Glutamatergic neuron (in vitro differentiated cells): ENCODE results near the gene BLM. TPM values are rescaled to one million over a fixed set of nuclear protein-coding genes. Genes with fewer than 3 reads are reported as not detected.

Source experiments
- DNase-seq: peaks from one replicate; pipeline ENCODE4 v3.0.0; 2022
- H3K27ac Mint-ChIP-seq: one replicate; pipeline ENCODE4 v1.8.0; 2020; ENCODE audit warnings: mild to moderate bottlenecking, mixed read lengths, inconsistent platforms; ENCODE audit not compliant: unreplicated experiment
- H3K27me3 Mint-ChIP-seq: one replicate; pipeline ENCODE4 v1.8.0; 2020; ENCODE audit warnings: mild to moderate bottlenecking, moderate library complexity, mixed read lengths, inconsistent platforms; ENCODE audit not compliant: unreplicated experiment
- H3K36me3 Mint-ChIP-seq: one replicate; pipeline ENCODE4 v1.8.0; 2020; ENCODE audit warnings: mild to moderate bottlenecking, mixed read lengths, inconsistent platforms; ENCODE audit not compliant: unreplicated experiment
- H3K4me1 Mint-ChIP-seq: one replicate; pipeline ENCODE4 v1.8.0; 2020; ENCODE audit warnings: mild to moderate bottlenecking, low read depth, mixed read lengths, inconsistent platforms; ENCODE audit not compliant: unreplicated experiment
- H3K4me3 Mint-ChIP-seq: one replicate; pipeline ENCODE4 v1.8.0; 2020; ENCODE audit warnings: mild to moderate bottlenecking, mixed read lengths, inconsistent platforms; ENCODE audit not compliant: unreplicated experiment
- H3K9me3 Mint-ChIP-seq: one replicate; pipeline ENCODE4 v1.8.0; 2020; ENCODE audit warnings: mild to moderate bottlenecking, moderate library complexity, mixed read lengths, inconsistent platforms; ENCODE audit not compliant: unreplicated experiment
- CTCF ChIP-seq: fragments of 200-600 bp; sonication (generic); IDR thresholded peaks from one replicate; pipeline ENCODE4 v1.5.0; 2021; ENCODE audit not compliant: partially characterized antibody, unreplicated experiment
- total RNA-seq: library from RNA; stranded (reverse); fragmentation: NEBNext Ultra II Directional; extraction: Animal tissue kit (Norgen Biotek cat#: 25700); gene quantifications from one replicate; pipeline ENCODE4 v1.2.1, GENCODE V29; 2021; ENCODE audit not compliant: unreplicated experiment

The BLM gene
- total RNA-seq, 1 donor from 2014 or later, result 5.4 TPM

DNA sequence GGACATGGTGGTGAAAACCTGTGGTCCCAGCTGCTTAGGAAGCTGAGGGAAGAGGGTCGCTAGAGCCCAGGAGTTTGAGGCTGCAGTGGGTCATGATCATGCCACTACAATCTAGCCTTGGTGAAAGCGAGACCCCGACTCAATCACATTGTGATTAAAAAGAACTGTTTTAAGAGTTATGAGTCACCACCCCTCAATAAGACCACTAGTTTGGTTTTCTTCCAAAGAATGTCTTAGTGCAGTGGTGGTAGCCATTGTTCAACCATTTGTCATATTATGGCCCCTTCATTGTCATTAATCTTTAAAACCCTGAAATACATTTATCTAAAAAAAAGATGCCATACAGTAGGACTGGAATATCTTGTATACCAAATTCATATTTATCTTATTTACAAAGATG lies 48.8 kb downstream of the BLM start:
- no peak overlapping the region for H3K4me3 Mint-ChIP-seq
- no peaks in the 10 kb centered on the region for H3K36me3 Mint-ChIP-seq
- no peaks in the 10 kb centered on the region for H3K9me3 Mint-ChIP-seq
- H3K27ac Mint-ChIP-seq, result no peak overlapping the region
- H3K4me1 Mint-ChIP-seq, result no peaks in the 10 kb centered on the region
- H3K27me3 Mint-ChIP-seq, result no peaks in the 10 kb centered on the region
- no peak for TF ChIP-seq CTCF
- no peak for DNase-seq

GRCh38 chr15:90769375-90769774 lies 52.2 kb downstream of the BLM start:
- Mint-ChIP-seq H3K4me3 (no peak overlapping the region), H3K9me3 (no peaks in the 10 kb centered on the region), H3K27me3 (no peaks in the 10 kb centered on the region), H3K27ac (no peak overlapping the region), H3K4me1 (no peaks in the 10 kb centered on the region), H3K36me3 (no peaks in the 10 kb centered on the region)
- no peak for TF ChIP-seq CTCF
- DNase-seq, result no peak

- no peak for TF ChIP-seq CTCF
- H3K36me3 Mint-ChIP-seq, result no peaks in the 10 kb centered on the region
- no peak for DNase-seq
- no peaks in the 10 kb centered on the region for H3K4me1 Mint-ChIP-seq
- H3K27ac Mint-ChIP-seq, result no peak overlapping the region
- H3K27me3 Mint-ChIP-seq, result no peaks in the 10 kb centered on the region
- H3K4me3 Mint-ChIP-seq, result no peak overlapping the region
- H3K9me3 Mint-ChIP-seq, result no peaks in the 10 kb centered on the region
These were observed 56.3 kb downstream of the BLM start for GRCh38 chr15:90773485-90773884.

- Mint-ChIP-seq H3K27me3 (no peaks in the 10 kb centered on the region), H3K36me3 (no peaks in the 10 kb centered on the region), H3K27ac (no peak overlapping the region), H3K4me1 (no peaks in the 10 kb centered on the region), H3K4me3 (no peak overlapping the region), H3K9me3 (no peaks in the 10 kb centered on the region)
- DNase-seq, result no peak
- TF ChIP-seq CTCF, result no peak
These were observed 57.8 kb downstream of the BLM start for GRCh38 chr15:90774731-90775514.

DNA sequence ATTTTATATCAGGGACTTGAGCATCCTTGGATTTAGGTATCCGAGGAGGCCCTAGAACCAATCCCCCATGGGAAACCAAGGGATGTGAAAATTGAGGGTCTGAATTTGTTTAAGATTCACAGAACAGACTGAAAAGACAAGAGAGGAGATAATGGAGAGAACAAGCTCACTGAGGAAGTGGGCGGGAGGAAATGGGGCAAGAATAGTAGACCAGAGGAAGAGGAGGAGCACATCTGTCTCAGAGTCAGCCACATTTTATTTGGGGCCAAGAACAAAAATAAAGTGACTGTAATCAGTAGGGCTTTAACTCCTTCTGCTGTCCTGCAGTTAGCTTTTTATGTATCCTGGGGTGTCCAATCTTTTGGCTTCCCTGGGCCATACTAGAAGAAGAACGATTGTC lies 63.8 kb downstream of the BLM start:
- no peaks in the 10 kb centered on the region for H3K4me1 Mint-ChIP-seq
- peaks cover 3% of the 10 kb centered on the region for H3K27me3 Mint-ChIP-seq
- TF ChIP-seq CTCF, result no peak
- H3K36me3 Mint-ChIP-seq, result no peaks in the 10 kb centered on the region
- no peak for DNase-seq
- no peak overlapping the region for H3K4me3 Mint-ChIP-seq
- no peaks in the 10 kb centered on the region for H3K9me3 Mint-ChIP-seq
- H3K27ac Mint-ChIP-seq, result no peak overlapping the region
